ENCODE results near the gene RASA4. TPM values are rescaled to one million over a fixed set of nuclear protein-coding genes. Genes with fewer than 3 reads are reported as not detected.
"Not testable (repeated sequence)": the region's sequence is repeated elsewhere in the genome, so short reads cannot be mapped to it uniquely, and the experiment has no call there.

Gene RASA4
- total RNA-seq, 1 donor from 2014 or later, result 2.5 TPM

GRCh38 chr7:102544372-102544771 lies 72.2 kb downstream of the RASA4 start:
- DNase-seq (ENCODE audit: low read depth, low spot score), result not testable (repeated sequence)

GRCh38 chr7:102543596-102543995 lies 73.0 kb downstream of the RASA4 start, which contains the start of gene UPK3BL2:
Gene UPK3BL2 (minus strand): TSS chr7:102543696. CDS start chr7:102543636, 60 bp downstream.
- not testable (repeated sequence) for DNase-seq (ENCODE audit: low read depth, low spot score)

GRCh38 chr7:102542771-102543170 lies 73.8 kb downstream of the RASA4 start:
- DNase-seq (ENCODE audit: low read depth, low spot score), result not testable (repeated sequence)

GRCh38 chr7:102542083-102542482 lies 74.5 kb downstream of the RASA4 start:
- DNase-seq (ENCODE audit: low read depth, low spot score), result not testable (repeated sequence)

GRCh38 chr7:102540604-102541003 lies 76.0 kb downstream of the RASA4 start:
- not testable (repeated sequence) for DNase-seq (ENCODE audit: low read depth, low spot score)

- DNase-seq (ENCODE audit: low read depth, low spot score), result not testable (repeated sequence)
Observed at GRCh38 chr7:102535062-102535615, 81.4 kb downstream of the RASA4 start.

GRCh38 chr7:102532127-102532526 lies 84.4 kb downstream of the RASA4 start:
- DNase-seq (ENCODE audit: low read depth, low spot score), result not testable (repeated sequence)

- DNase-seq (ENCODE audit: low read depth, low spot score), result not testable (repeated sequence)
Observed at GRCh38 chr7:102531583-102531982, 85.0 kb downstream of the RASA4 start.

GRCh38 chr7:102527822-102528793 lies 88.4 kb downstream of the RASA4 start:
- DNase-seq (ENCODE audit: low read depth, low spot score), result not testable (repeated sequence)

- DNase-seq (ENCODE audit: low read depth, low spot score), result not testable (repeated sequence)
Observed at GRCh38 chr7:102527182-102527581, 89.4 kb downstream of the RASA4 start.

GRCh38 chr7:102524803-102525202 lies 91.8 kb downstream of the RASA4 start:
- not testable (repeated sequence) for DNase-seq (ENCODE audit: low read depth, low spot score)

Other genes starting within 250 kb of the RASA4 start
- 13.8 and 14.3 TPM in 2 replicates for gene PRKRIP1, start 220.4 kb downstream of the RASA4 start, total RNA-seq
- 84.0 and 102 TPM in 2 replicates for gene ORAI2, start 183.2 kb downstream of the RASA4 start, total RNA-seq
- gene ALKBH4, start 151.9 kb downstream of the RASA4 start, total RNA-seq, result 11.5 and 13.4 TPM in 2 replicates
- gene LRWD1, start 151.8 kb downstream of the RASA4 start, total RNA-seq, result 27.1 and 35.7 TPM in 2 replicates
- gene POLR2J, start 137.8 kb downstream of the RASA4 start, total RNA-seq, result 38.6 and 42.0 TPM in 2 replicates
- gene RASA4B, start 99.0 kb downstream of the RASA4 start, total RNA-seq, result 1.5 and 2.2 TPM in 2 replicates
- gene UPK3BL2, start 73.1 kb downstream of the RASA4 start, total RNA-seq, result 1.2 and 1.3 TPM in 2 replicates
- not detected in 2 replicates for gene SPDYE2, start 65.5 kb downstream of the RASA4 start, total RNA-seq
- 16.9 and 21.8 TPM in 2 replicates for gene POLR2J3, start 44.2 kb downstream of the RASA4 start, total RNA-seq
- 5.3 and 8.6 TPM in 2 replicates for gene UPK3BL1, start 26.0 kb upstream of the RASA4 start, total RNA-seq
- gene SPDYE2B, start 33.6 kb upstream of the RASA4 start, total RNA-seq, result not detected in 2 replicates
- gene POLR2J2, start 54.9 kb upstream of the RASA4 start, total RNA-seq, result 1.7 and 2.6 TPM in 2 replicates
- 8.8 and 10.9 TPM in 2 replicates for gene FAM185A, start 132.2 kb upstream of the RASA4 start, total RNA-seq